Lower leg skin (tissue), 3 donors: ENCODE results near the gene AAR2.

Source experiments
- CTCF ChIP-seq, 3 donors: fragments of 450-650 bp; IDR thresholded peaks; one replicate each; pipeline ENCODE4 v1.5.1; 2016; ENCODE audit warnings: antibody characterized with exemption in 3 of 3, mild to moderate bottlenecking in 3 of 3, moderate library complexity in 2 of 3
- POLR2A ChIP-seq, 2 donors: fragments of 450-650 bp; IDR thresholded peaks; one replicate each; pipeline ENCODE4 v1.6.1; 2016 to 2017; ENCODE audit warnings: antibody characterized with exemption in 2 of 2, mild to moderate bottlenecking in 1 of 2, moderate library complexity in 1 of 2

GRCh38 chr20:36270744-36271638 is 34.7 kb downstream of the AAR2 start:
- TF ChIP-seq CTCF (IDR thresholded peaks at IDR 0.05): no peak
- no peak for TF ChIP-seq POLR2A (IDR thresholded peaks at IDR 0.05)
